Osteoblast (primary cell): Measurements from ENCODE around the gene CNRIP1. TPM values are rescaled to one million over a fixed set of nuclear protein-coding genes. Genes with fewer than 3 reads are reported as not detected.

Experiments used
- DNase-seq: peaks from one replicate; pipeline ENCODE4 v3.0.0; 2011; ENCODE audit warnings: low spot score, mixed read lengths; ENCODE audit not compliant: insufficient read length; ENCODE audit errors: missing footprints
- H2AFZ ChIP-seq: 2 replicates; pipeline ENCODE4 v1.6.0; 2011; ENCODE audit warnings: mild to moderate bottlenecking, low read length
- H3K27ac ChIP-seq: 2 replicates; pipeline ENCODE4 v1.5.1; 2011; ENCODE audit warnings: mild to moderate bottlenecking, low read depth, low read length, moderate library complexity
- H3K27me3 ChIP-seq: 2 replicates; pipeline ENCODE4 v1.6.0; 2012; ENCODE audit warnings: mild to moderate bottlenecking, control low read depth, inconsistent platforms, low read length, moderate library complexity; ENCODE audit not compliant: insufficient read depth
- H3K36me3 ChIP-seq: 2 replicates; pipeline ENCODE4 v1.5.1; 2011; ENCODE audit warnings: mild to moderate bottlenecking, low read length, control low read depth, moderate library complexity; ENCODE audit not compliant: insufficient read depth
- H3K4me1 ChIP-seq: 2 replicates; pipeline ENCODE4 v1.5.1; 2011; ENCODE audit warnings: mild to moderate bottlenecking, low read length, control low read depth, moderate library complexity; ENCODE audit not compliant: insufficient read depth
- H3K4me2 ChIP-seq: 2 replicates; pipeline ENCODE4 v1.6.0; 2011; ENCODE audit warnings: mild to moderate bottlenecking, low read length; ENCODE audit not compliant: insufficient read depth
- H3K4me3 ChIP-seq: fragments of 200-600 bp; sonication (generic); 3 replicates; pipeline ENCODE4 v1.5.1; 2012; ENCODE audit warnings: mild to moderate bottlenecking, low read length, inconsistent platforms; ENCODE audit not compliant: insufficient read depth
- H3K79me2 ChIP-seq: 2 replicates; pipeline ENCODE4 v1.6.0; 2012; ENCODE audit warnings: mild to moderate bottlenecking, low read length, control low read depth, inconsistent platforms; ENCODE audit not compliant: insufficient read depth
- H3K9me3 ChIP-seq: 2 replicates; pipeline ENCODE4 v1.5.1; 2011; ENCODE audit warnings: low read depth, low read length, control low read depth
- H4K20me1 ChIP-seq: 2 replicates; pipeline ENCODE4 v1.6.0; 2012; ENCODE audit warnings: mild to moderate bottlenecking, low read length, control low read depth; ENCODE audit not compliant: insufficient read depth
- CTCF ChIP-seq: IDR thresholded peaks from 2 replicates; pipeline ENCODE4 v1.5.1; 2011; ENCODE audit warnings: mild to moderate bottlenecking, low read depth, low read length, moderate library complexity; ENCODE audit errors: extremely low read depth
- total RNA-seq: library from RNA; depleted of rRNA; stranded (reverse); fragments of >200 nt; gene quantifications from 2 replicates; pipeline ENCODE4 v1.2.3, GENCODE V29; 2012

CNRIP1 gene
- total RNA-seq, 1 donor, result 43.4 TPM

GRCh38 chr2:68263632-68264031, 56.1 kb downstream of the CNRIP1 start:
- TF ChIP-seq CTCF, result no peak
- H3K4me2 ChIP-seq, result no peak overlapping the region
- H3K4me1 ChIP-seq, result peaks cover 10% of the 10 kb centered on the region
- no peak for DNase-seq
- H3K27me3 ChIP-seq, result no peaks in the 10 kb centered on the region
- H2AFZ ChIP-seq, result no peak overlapping the region
- H3K27ac ChIP-seq, result no peak overlapping the region
- no peaks in the 10 kb centered on the region for H3K9me3 ChIP-seq
- H3K36me3 ChIP-seq, result no peaks in the 10 kb centered on the region
- no peak overlapping the region for H3K4me3 ChIP-seq
- no peaks in the 10 kb centered on the region for H4K20me1 ChIP-seq
- no peaks in the 10 kb centered on the region for H3K79me2 ChIP-seq

GRCh38 chr2:68258851-68259250, 60.9 kb downstream of the CNRIP1 start:
- H2AFZ ChIP-seq, result no peak overlapping the region
- H3K79me2 ChIP-seq, result peaks cover 21% of the 10 kb centered on the region
- peak overlapping the region; percentile 75 for H3K4me2 ChIP-seq
- TF ChIP-seq CTCF, result no peak
- H3K36me3 ChIP-seq, result no peaks in the 10 kb centered on the region
- peak overlapping the region; percentile 47 for H3K4me3 ChIP-seq
- H4K20me1 ChIP-seq, result no peaks in the 10 kb centered on the region
- peaks cover 24% of the 10 kb centered on the region for H3K4me1 ChIP-seq
- H3K9me3 ChIP-seq, result no peaks in the 10 kb centered on the region
- peak overlapping the region; percentile 72 for H3K27ac ChIP-seq
- no peaks in the 10 kb centered on the region for H3K27me3 ChIP-seq
- DNase-seq, result peak; percentile 78

GRCh38 chr2:68256093-68256450, 63.7 kb downstream of the CNRIP1 start:
- Histone ChIP-seq H3K36me3 (no peaks in the 10 kb centered on the region), H3K27me3 (no peaks in the 10 kb centered on the region), H2AFZ (no peak overlapping the region), H3K4me3 (no peak overlapping the region), H3K4me1 (peaks cover 25% of the 10 kb centered on the region), H3K79me2 (peaks cover 31% of the 10 kb centered on the region), H4K20me1 (peaks cover 4% of the 10 kb centered on the region), H3K27ac (peak overlapping the region; percentile 20), H3K4me2 (peak overlapping the region; percentile 30), H3K9me3 (no peaks in the 10 kb centered on the region)
- TF ChIP-seq CTCF, result no peak
- DNase-seq, result peak; percentile 84

GRCh38 chr2:68253219-68254068, 66.3 kb downstream of the CNRIP1 start:
- peak; percentile 78 for DNase-seq
- H3K4me1 ChIP-seq, result peaks cover 27% of the 10 kb centered on the region

More at GRCh38 chr2:68253219-68254068, 66.3 kb downstream of the CNRIP1 start:
- H3K79me2 ChIP-seq, result peaks cover 58% of the 10 kb centered on the region
- peak overlapping the region; percentile 95 for H3K4me2 ChIP-seq
- no peak for TF ChIP-seq CTCF
- peaks cover 28% of the 10 kb centered on the region for H4K20me1 ChIP-seq
- H3K36me3 ChIP-seq, result no peaks in the 10 kb centered on the region
- H3K9me3 ChIP-seq, result no peaks in the 10 kb centered on the region
- peak overlapping the region; percentile 97 for H3K27ac ChIP-seq
- H3K27me3 ChIP-seq, result no peaks in the 10 kb centered on the region
- H2AFZ ChIP-seq, result peak overlapping the region; percentile 85
- H3K4me3 ChIP-seq, result peak overlapping the region; percentile 92
